Breast epithelium (tissue), 3 donors: Measurements from ENCODE around the gene VAV3.

Experiments
- CTCF ChIP-seq, 3 donors: fragments of 450-650 bp; IDR thresholded peaks; one replicate each; pipeline ENCODE4 v1.5.1; 2016 to 2017; ENCODE audit warnings: antibody characterized with exemption in 3 of 3, mild to moderate bottlenecking in 3 of 3, moderate library complexity in 3 of 3
- POLR2AphosphoS5 ChIP-seq, 3 donors: sonication (generic); formaldehyde crosslinking; IDR thresholded peaks; one replicate each; pipeline ENCODE4 v1.6.1; 2017; ENCODE audit warnings: antibody characterized with exemption in 3 of 3

GRCh38 chr1:107760065-107760464, 204.9 kb downstream of the VAV3 start:
- TF ChIP-seq CTCF (IDR thresholded peaks at IDR 0.05) (no peak), POLR2AphosphoS5 (IDR thresholded peaks at IDR 0.05) (no peak)
